ENCODE results near the gene NECTIN2. TPM values are rescaled to one million over a fixed set of nuclear protein-coding genes. Genes with fewer than 3 reads are reported as not detected.

NECTIN2 gene
- total RNA-seq: 10 to 100 TPM; 60.9 to 68.3 TPM

DNA sequence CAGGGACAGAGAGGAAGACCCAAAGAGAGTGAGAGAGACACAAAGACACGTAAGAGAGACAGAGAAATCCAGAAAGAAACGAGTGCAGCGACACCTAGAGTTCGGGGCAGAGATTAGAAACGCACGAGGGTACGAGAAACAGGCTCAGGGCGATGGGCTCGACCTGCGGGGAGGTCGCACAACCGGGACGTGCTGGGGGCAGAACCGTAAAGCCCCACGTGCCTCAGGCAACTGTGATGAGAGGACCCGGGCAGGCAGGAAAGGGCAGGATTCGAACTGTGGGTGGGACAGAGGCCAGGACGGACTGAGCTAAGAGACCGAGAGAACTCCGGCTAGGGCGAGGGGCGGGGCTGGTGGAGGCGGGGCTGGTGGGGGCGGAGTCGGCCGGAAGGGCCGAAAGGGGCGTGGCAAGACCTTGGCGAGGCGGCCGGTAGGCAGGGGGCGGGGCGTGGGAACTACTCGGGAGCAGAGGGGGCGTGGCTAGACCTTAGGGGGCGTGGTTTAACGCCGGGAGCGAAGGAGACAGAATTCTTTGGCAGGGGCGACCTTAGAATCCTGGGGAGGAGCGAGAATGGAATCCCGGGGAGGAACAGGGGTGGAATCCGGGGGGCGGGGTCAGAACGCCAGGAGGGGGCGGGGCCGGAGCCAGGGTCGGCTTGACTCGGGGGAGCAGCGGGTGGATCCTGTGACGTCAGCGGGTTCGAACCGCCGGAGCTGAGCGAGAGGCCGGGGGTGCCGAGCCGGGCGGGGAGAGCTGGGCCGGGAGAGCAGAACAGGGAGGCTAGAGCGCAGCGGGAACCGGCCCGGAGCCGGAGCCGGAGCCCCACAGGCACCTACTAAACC, at the start of gene NECTIN2:
Gene NECTIN2 (plus strand): TSS at position 686 of the 843 bp plus-strand sequence. CDS start 229 bp downstream, outside the sequence.

DNA sequence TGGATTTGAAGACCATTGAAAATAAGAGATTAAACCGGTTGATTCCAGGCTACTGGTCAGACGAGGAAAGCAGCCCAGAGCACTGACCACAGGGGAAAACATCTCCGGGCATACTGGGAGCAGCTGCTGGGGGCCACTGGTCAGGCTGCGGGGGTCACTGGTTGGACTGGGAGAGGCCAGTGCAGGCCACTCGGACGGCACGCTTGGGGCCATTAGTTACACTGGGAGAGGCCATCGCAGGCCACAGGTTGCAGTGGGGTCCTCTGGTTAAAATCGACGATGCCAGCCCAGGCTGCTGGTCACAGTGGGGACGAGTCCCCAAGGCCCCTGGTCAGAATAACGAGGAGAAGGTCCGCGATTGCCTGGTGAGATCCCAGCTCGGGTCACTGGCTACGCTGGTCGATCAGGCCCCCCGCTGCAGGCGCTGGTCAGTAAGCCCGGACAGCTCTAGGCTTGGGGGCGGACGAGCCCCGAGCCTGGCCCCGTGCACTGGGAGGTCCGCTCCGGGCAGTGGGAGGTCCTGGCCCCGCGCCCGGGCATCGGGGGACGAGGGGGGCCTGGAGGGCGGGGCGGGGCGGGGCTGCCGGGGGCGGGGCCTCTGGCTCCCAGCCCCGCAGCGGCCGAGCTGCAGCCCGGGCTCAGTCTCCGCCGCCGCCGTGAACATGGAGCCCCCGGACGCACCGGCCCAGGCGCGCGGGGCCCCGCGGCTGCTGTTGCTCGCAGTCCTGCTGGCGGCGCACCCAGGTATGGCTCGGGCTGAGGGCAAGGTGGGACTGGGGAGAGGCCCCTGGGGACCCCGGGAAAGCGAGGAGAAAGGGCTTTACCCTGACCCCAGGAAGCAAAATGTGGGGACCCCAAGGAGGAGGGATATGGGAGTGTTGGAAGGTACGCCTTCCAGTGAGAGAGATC, 37.4 kb upstream of the NECTIN2 start, which contains the start of gene BCAM:
Gene BCAM (plus strand): TSS at position 641 of the 909 bp plus-strand sequence. CDS start 22 bp downstream, at position 663.

DNA sequence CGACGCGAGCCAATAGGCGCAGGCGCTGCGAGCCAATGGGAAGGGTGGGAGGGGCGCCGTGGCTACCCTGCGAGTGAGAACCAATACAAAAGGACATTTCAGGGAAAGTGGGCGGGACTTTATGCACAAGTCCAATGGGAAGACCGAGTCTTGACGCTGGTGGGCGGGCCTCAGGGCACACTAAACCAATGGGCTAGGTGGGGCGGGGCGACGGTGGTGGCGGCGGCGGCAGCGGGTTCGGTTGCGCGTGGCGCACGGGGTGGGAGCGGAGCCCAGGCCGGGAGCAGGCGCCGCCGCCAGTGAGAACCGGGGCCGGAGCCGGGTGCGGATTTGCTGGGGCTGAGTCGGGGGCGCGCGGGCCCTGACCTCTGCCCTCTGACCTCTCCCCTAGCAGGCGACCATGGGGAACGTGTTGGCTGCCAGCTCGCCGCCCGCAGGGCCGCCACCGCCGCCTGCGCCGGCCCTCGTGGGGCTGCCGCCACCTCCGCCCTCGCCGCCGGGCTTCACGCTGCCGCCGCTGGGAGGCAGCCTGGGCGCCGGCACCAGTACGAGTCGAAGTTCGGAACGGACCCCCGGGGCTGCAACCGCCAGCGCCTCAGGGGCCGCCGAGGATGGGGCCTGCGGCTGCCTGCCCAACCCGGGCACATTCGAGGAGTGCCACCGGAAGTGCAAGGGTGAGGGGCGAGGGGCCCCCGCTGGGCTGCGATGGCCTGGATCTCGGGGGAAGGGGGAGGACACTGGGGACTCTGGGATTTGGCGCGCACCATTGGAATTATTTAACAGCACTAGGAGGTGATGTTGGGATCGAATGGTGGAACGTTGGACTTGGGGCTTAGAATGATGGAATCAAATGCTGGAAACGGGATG, 45.2 kb downstream of the NECTIN2 start, which contains the start of gene TOMM40:
Gene TOMM40 (plus strand): TSS at position 239 of the 867 bp plus-strand sequence. CDS start 162 bp downstream, at position 401.

DNA sequence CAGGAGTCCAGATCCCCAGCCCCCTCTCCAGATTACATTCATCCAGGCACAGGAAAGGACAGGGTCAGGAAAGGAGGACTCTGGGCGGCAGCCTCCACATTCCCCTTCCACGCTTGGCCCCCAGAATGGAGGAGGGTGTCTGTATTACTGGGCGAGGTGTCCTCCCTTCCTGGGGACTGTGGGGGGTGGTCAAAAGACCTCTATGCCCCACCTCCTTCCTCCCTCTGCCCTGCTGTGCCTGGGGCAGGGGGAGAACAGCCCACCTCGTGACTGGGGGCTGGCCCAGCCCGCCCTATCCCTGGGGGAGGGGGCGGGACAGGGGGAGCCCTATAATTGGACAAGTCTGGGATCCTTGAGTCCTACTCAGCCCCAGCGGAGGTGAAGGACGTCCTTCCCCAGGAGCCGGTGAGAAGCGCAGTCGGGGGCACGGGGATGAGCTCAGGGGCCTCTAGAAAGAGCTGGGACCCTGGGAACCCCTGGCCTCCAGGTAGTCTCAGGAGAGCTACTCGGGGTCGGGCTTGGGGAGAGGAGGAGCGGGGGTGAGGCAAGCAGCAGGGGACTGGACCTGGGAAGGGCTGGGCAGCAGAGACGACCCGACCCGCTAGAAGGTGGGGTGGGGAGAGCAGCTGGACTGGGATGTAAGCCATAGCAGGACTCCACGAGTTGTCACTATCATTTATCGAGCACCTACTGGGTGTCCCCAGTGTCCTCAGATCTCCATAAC, 59.5 kb downstream of the NECTIN2 start, which contains the start of gene APOE:
Gene APOE (plus strand): TSS at position 360 of the 724 bp plus-strand sequence. CDS start 829 bp downstream, outside the sequence.

DNA sequence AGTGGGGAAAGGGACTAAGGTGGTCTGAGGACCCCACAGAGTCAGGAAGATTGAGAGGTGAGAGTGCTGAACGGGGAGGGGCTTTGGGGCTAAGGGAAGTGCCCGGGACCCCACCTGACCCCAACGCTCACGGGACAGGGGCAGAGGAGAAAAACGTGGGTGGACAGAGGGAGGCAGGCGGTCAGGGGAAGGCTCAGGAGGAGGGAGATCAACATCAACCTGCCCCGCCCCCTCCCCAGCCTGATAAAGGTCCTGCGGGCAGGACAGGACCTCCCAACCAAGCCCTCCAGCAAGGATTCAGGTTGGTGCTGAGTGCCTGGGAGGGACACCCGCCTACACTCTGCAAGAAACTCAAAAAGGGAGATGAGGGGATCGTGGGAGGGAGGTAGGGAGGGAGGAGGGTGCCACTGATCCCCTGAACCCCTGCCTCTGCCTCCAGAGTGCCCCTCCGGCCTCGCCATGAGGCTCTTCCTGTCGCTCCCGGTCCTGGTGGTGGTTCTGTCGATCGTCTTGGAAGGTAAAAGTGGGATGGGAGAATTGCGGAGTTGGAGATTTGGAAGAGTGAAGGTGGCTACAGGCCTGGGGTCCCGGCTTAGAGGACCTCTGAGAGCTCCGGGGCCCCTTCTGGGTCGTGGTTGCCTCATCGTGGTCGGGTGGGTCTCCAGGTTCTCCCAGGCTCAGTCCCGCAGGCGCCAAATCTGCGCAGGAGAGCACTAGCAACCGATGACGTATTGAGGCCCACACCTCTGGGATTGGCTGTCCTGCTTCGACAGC, 68.5 kb downstream of the NECTIN2 start, which contains the start of gene APOC1:
Gene APOC1 (plus strand): TSS at position 176 of the 774 bp plus-strand sequence. CDS start 284 bp downstream, at position 460.

Other genes starting within 250 kb of the NECTIN2 start
- gene IGSF23, start 232.7 kb upstream of the NECTIN2 start, total RNA-seq: not detected
- 10 to 100 TPM; 32.3 to 59.3 TPM for gene PVR, start 202.4 kb upstream of the NECTIN2 start, total RNA-seq
- gene CEACAM19, start 174.8 kb upstream of the NECTIN2 start, total RNA-seq: 1 to 10 TPM in 1 of 2 donors, under 1 TPM in 1; 0.33 to 1.4 TPM
- not detected for gene CEACAM16, start 147.1 kb upstream of the NECTIN2 start, total RNA-seq
- 1 to 10 TPM; 4.0 to 7.2 TPM for gene BCL3, start 97.6 kb upstream of the NECTIN2 start, total RNA-seq
- not detected for gene CBLC, start 68.4 kb upstream of the NECTIN2 start, total RNA-seq
- under 1 TPM; 0.67 to 0.69 TPM for gene BCAM, start 37.2 kb upstream of the NECTIN2 start, total RNA-seq
- gene TOMM40, start 45.0 kb downstream of the NECTIN2 start, total RNA-seq: 100 to 1,000 TPM in 1 of 2 donors, 10 to 100 TPM in 1; 68.5 to 114 TPM
- 100 to 1,000 TPM in 1 of 2 donors, 10 to 100 TPM in 1; 87.9 to 191 TPM for gene APOE, start 59.5 kb downstream of the NECTIN2 start, total RNA-seq
- 1 to 10 TPM; 2.8 to 6.7 TPM for gene APOC1, start 68.3 kb downstream of the NECTIN2 start, total RNA-seq
- gene APOC4, start 95.9 kb downstream of the NECTIN2 start, total RNA-seq: not detected
- 1 to 10 TPM in 1 of 2 donors, under 1 TPM in 1; 1.00 to 4.5 TPM for gene APOC2, start 99.8 kb downstream of the NECTIN2 start, total RNA-seq
- 10 to 100 TPM; 64.7 to 85.6 TPM for gene CLPTM1, start 109.1 kb downstream of the NECTIN2 start, total RNA-seq
- gene RELB, start 155.2 kb downstream of the NECTIN2 start, total RNA-seq: 10 to 100 TPM in 1 of 2 donors, 1 to 10 TPM in 1; 5.0 to 24.4 TPM
- 10 to 100 TPM; 10.7 to 19.3 TPM for gene CLASRP, start 192.7 kb downstream of the NECTIN2 start, total RNA-seq
- gene ZNF296, start 230.2 kb downstream of the NECTIN2 start, total RNA-seq: under 1 TPM in 1 of 2 donors, not detected in 1; 0.33 TPM
- 10 to 100 TPM; 17.9 to 29.6 TPM for gene GEMIN7, start 233.0 kb downstream of the NECTIN2 start, total RNA-seq
- 10 to 100 TPM; 65.6 to 66.8 TPM for gene PPP1R37, start 246.9 kb downstream of the NECTIN2 start, total RNA-seq